ENCODE measurements around the gene LBP. TPM values are rescaled to one million over a fixed set of nuclear protein-coding genes. Genes with fewer than 3 reads are reported as not detected.

LBP gene
- total and polyA plus RNA-seq, 2 donors (not counting 1 experiment from before 2014, with no cell fraction given): not detected

GRCh38 chr20:38373231-38373867, 27.1 kb downstream of the LBP start:
- CTCF ChIA-PET: no interaction called here
- H3K27ac Mint-ChIP-seq: no peak overlapping the region

GRCh38 chr20:38373898-38374297, 27.6 kb downstream of the LBP start:
- Histone ChIP-seq H3K4me1 (ENCODE audit: control insufficient read depth in 2 of 2, insufficient read depth in 2 of 2, low read length in 2 of 2) (peaks cover 4% of the 10 kb centered on the region in 2 donors), H3K9me3 (ENCODE audit: control extremely low read depth in 1 of 3, control insufficient read depth in 2 of 3, insufficient read depth in 1 of 3, low read length in 2 of 3) (no peaks in the 10 kb centered on the region), H3K27me3 (replicated peaks in 1 of 4; ENCODE audit: control extremely low read depth in 1 of 4, control insufficient read depth in 3 of 4, insufficient read depth in 4 of 4, low read length in 3 of 4) (peaks cover 0 to 3% (median 0%) of the 10 kb centered on the region in 4 experiments), H3K36me3 (replicated peaks in 1 of 2; ENCODE audit: control extremely low read depth in 1 of 2, control insufficient read depth in 1 of 2, extremely low read depth in 1 of 2, insufficient read depth in 2 of 2, low read length in 1 of 2) (no peaks in the 10 kb centered on the region), H3K9ac (ENCODE audit: low read length) (no peak overlapping the region), H3K4me3 (ENCODE audit: control extremely low read depth in 1 of 5, extremely low read depth in 1 of 5, insufficient read depth in 1 of 5, low read depth in 2 of 5, low read length in 4 of 5) (no peak overlapping the region), H3K4me2 (replicated peaks; ENCODE audit: low read depth, low read length, poor library complexity, severe bottlenecking) (no peak overlapping the region), H3K27ac (ENCODE audit: low read length in 2 of 2) (no peak overlapping the region), H3K79me2 (ENCODE audit: control insufficient read depth, insufficient read depth, low read length) (no peaks in the 10 kb centered on the region), H4K20me1 (ENCODE audit: control insufficient read depth, insufficient read depth, low read length, poor library complexity, severe bottlenecking) (no peaks in the 10 kb centered on the region), H2AFZ (ENCODE audit: insufficient read depth, low read depth, low read length, poor library complexity, severe bottlenecking) (no peak overlapping the region)
- DNase-seq (no peak), ATAC-seq (ENCODE audit: low read depth) (no peak)
- intact Hi-C loops (cut with micrococcal nuclease): no loop called here
- 92% methylated on average over 3 of the region's 5 CpGs for WGBS (ENCODE audit: insufficient coverage)
- TF ChIP-seq CTCF (IDR thresholded peaks at IDR 0.05): no peak
- TF ChIP-seq EZH2 (IDR thresholded peaks at IDR 0.05; ENCODE audit: borderline replicate concordance, insufficient read depth, low read depth, low read length, poor library complexity, severe bottlenecking): no peak
- ChIA-PET CTCF (no interaction called here), POLR2A (no interaction called here)
- H3K9me3 Mint-ChIP-seq (ENCODE audit: insufficient read depth): no peaks in the 10 kb centered on the region
- H3K27ac Mint-ChIP-seq: no peak overlapping the region
- H3K4me3 Mint-ChIP-seq: no peak overlapping the region
- peaks cover 26% of the 10 kb centered on the region for H3K27me3 Mint-ChIP-seq
- peaks cover 5% of the 10 kb centered on the region for H3K4me1 Mint-ChIP-seq

More at GRCh38 chr20:38373231-38373867, 27.1 kb downstream of the LBP start:
- no peak overlapping the region for H3K4me3 Mint-ChIP-seq
- TF ChIP-seq CTCF (IDR thresholded peaks at IDR 0.05) (no peak), EZH2 (IDR thresholded peaks at IDR 0.05; ENCODE audit: borderline replicate concordance, insufficient read depth, low read depth, low read length, poor library complexity, severe bottlenecking) (no peak)
- H3K9ac ChIP-seq (ENCODE audit: low read length): no peak overlapping the region
- ATAC-seq (ENCODE audit: low read depth) (no peak), DNase-seq (no peak)
- H3K36me3 ChIP-seq (replicated peaks in 1 of 2; ENCODE audit: control extremely low read depth in 1 of 2, control insufficient read depth in 1 of 2, extremely low read depth in 1 of 2, insufficient read depth in 2 of 2, low read length in 1 of 2): no peaks in the 10 kb centered on the region
- no peak overlapping the region for H3K27ac ChIP-seq (ENCODE audit: low read length in 2 of 2)
- no peak overlapping the region for H3K4me3 ChIP-seq (ENCODE audit: control extremely low read depth in 1 of 5, extremely low read depth in 1 of 5, insufficient read depth in 1 of 5, low read depth in 2 of 5, low read length in 4 of 5)
- H3K4me2 ChIP-seq (replicated peaks; ENCODE audit: low read depth, low read length, poor library complexity, severe bottlenecking): no peak overlapping the region
- H2AFZ ChIP-seq (ENCODE audit: insufficient read depth, low read depth, low read length, poor library complexity, severe bottlenecking): no peak overlapping the region
- peaks cover 4% of the 10 kb centered on the region in 2 donors for H3K4me1 ChIP-seq (ENCODE audit: control insufficient read depth in 2 of 2, insufficient read depth in 2 of 2, low read length in 2 of 2)
- H3K79me2 ChIP-seq (ENCODE audit: control insufficient read depth, insufficient read depth, low read length): no peaks in the 10 kb centered on the region
- H3K4me1 Mint-ChIP-seq: peaks cover 5% of the 10 kb centered on the region
- intact Hi-C loops (cut with micrococcal nuclease): no loop called here
- peaks cover 0 to 3% (median 0%) of the 10 kb centered on the region in 4 experiments for H3K27me3 ChIP-seq (replicated peaks in 1 of 4; ENCODE audit: control extremely low read depth in 1 of 4, control insufficient read depth in 3 of 4, insufficient read depth in 4 of 4, low read length in 3 of 4)
- no peaks in the 10 kb centered on the region for H4K20me1 ChIP-seq (ENCODE audit: control insufficient read depth, insufficient read depth, low read length, poor library complexity, severe bottlenecking)
- POLR2A ChIA-PET: no interaction called here
- no peaks in the 10 kb centered on the region for H3K9me3 Mint-ChIP-seq (ENCODE audit: insufficient read depth)
- H3K9me3 ChIP-seq (ENCODE audit: control extremely low read depth in 1 of 3, control insufficient read depth in 2 of 3, insufficient read depth in 1 of 3, low read length in 2 of 3): no peaks in the 10 kb centered on the region
- peaks cover 27% of the 10 kb centered on the region for H3K27me3 Mint-ChIP-seq
- 66% methylated on average over 6 of the region's 7 CpGs for WGBS (ENCODE audit: insufficient coverage)

Measured in B cell (primary cell).